PC-3 (cell line): ENCODE results near the gene SSH3. TPM values are rescaled to one million over a fixed set of nuclear protein-coding genes. Genes with fewer than 3 reads are reported as not detected.

ENCODE experiments used
- ATAC-seq: fragments of 200-7000 bp; cut with Tn5 transposase; 2 replicates; pipeline ENCODE4 v1.9.1; 2020; ENCODE audit warnings: mild to moderate bottlenecking, moderate library complexity
- BruUV-seq: library from RNA; stranded (reverse); fragments of 400-500 nt; replicated peaks from 2 replicates; lab custom pipeline; 2021; lab: Mats Ljungman, UMichigan
- CTCF ChIA-PET: fragments of 300-600 bp; sonication (Branson Sonifier 250); formaldehyde crosslinking; loops from one replicate; lab custom pipeline; 2022; ENCODE audit warnings: antibody characterized with exemption; lab: Charles Lee
- POLR2A ChIA-PET: fragments of 300-600 bp; sonication (Branson Sonifier 250); formaldehyde crosslinking; loops from one replicate; lab custom pipeline; 2022; ENCODE audit warnings: antibody characterized with exemption; ENCODE audit not compliant: unreplicated experiment; lab: Charles Lee
- DNase-seq: peaks from one replicate; pipeline ENCODE4 v3.0.0-alpha.2; 2015
- H2AFZ ChIP-seq: fragments of 300-600 bp; sonication (generic); 2 replicates; pipeline ENCODE4 v1.6.0; 2016; ENCODE audit warnings: antibody characterized with exemption, low read length
- H3F3A ChIP-seq: fragments of 300-600 bp; sonication (generic); one replicate; pipeline ENCODE4 v1.6.0; 2017; ENCODE audit warnings: antibody characterized with exemption, low read length, control low read depth, mild to moderate bottlenecking; ENCODE audit not compliant: unreplicated experiment
- H3K27ac ChIP-seq: fragments of 300-600 bp; sonication (generic); 2 replicates; pipeline ENCODE4 v1.5.1; 2016; ENCODE audit warnings: mild to moderate bottlenecking, low read length
- H3K27me3 ChIP-seq: fragments of 300-600 bp; sonication (generic); 2 replicates; pipeline ENCODE4 v1.6.1; 2016; ENCODE audit warnings: low read length, mixed read lengths
- H3K36me3 ChIP-seq: fragments of 300-600 bp; sonication (generic); 2 replicates; pipeline ENCODE4 v1.6.1; 2016; ENCODE audit warnings: low read depth, mixed run types, low read length, mixed read lengths
- H3K4me1 ChIP-seq: fragments of 300-600 bp; sonication (generic); 2 replicates; pipeline ENCODE4 v1.5.1; 2016; ENCODE audit warnings: low read length; ENCODE audit not compliant: insufficient read depth
- H3K4me2 ChIP-seq: fragments of 300-600 bp; sonication (generic); 2 replicates; pipeline ENCODE4 v1.6.0; 2016; ENCODE audit warnings: low read length
- H3K4me3 ChIP-seq: fragments of 300-600 bp; sonication (generic); 2 replicates; pipeline ENCODE4 v1.5.1; 2016; ENCODE audit warnings: mild to moderate bottlenecking, low read length, mixed read lengths
- H3K79me2 ChIP-seq: fragments of 300-600 bp; sonication (generic); 2 replicates; pipeline ENCODE4 v1.6.1; 2017; ENCODE audit warnings: low read length, mixed read lengths
- H3K9ac ChIP-seq: fragments of 300-600 bp; sonication (generic); 2 replicates; pipeline ENCODE4 v1.6.0; 2016; ENCODE audit warnings: mild to moderate bottlenecking, low read length
- H3K9me2 ChIP-seq: fragments of 300-600 bp; sonication (generic); replicated peaks from 2 replicates; pipeline ENCODE4 v1.6.1; 2016; ENCODE audit warnings: mixed run types, low read length, mixed read lengths
- H3K9me3 ChIP-seq: fragments of 300-600 bp; sonication (generic); 2 replicates; pipeline ENCODE4 v1.6.1; 2016; ENCODE audit warnings: low read length, mixed read lengths
- H4K20me1 ChIP-seq: fragments of 300-600 bp; sonication (generic); 2 replicates; pipeline ENCODE4 v1.6.1; 2016; ENCODE audit warnings: low read length, mixed read lengths
- CTCF ChIP-seq: fragments of 300-600 bp; sonication (generic); conservative IDR thresholded peaks from 2 replicates; pipeline ENCODE4 v1.5.1; 2017; ENCODE audit warnings: antibody characterized with exemption, low read depth, mild to moderate bottlenecking, low read length
- EZH2 ChIP-seq: fragments of 300-600 bp; sonication (generic); IDR thresholded peaks from one replicate; pipeline ENCODE4 v1.6.1; 2017; ENCODE audit warnings: antibody characterized with exemption, mild to moderate bottlenecking, low read length; ENCODE audit not compliant: unreplicated experiment
- EZH2phosphoT487 ChIP-seq: fragments of 300-600 bp; sonication (generic); IDR thresholded peaks from 2 replicates; pipeline ENCODE4 v1.6.1; 2018; ENCODE audit warnings: mild to moderate bottlenecking, antibody characterized with exemption, low read length, borderline replicate concordance
- intact Hi-C: fragments of 100-400 bp; cut with micrococcal nuclease; formaldehyde crosslinking; loops from 2 replicates; pipeline ENCODE4 v1.9.0; 2023
- total RNA-seq: library from RNA; depleted of rRNA; stranded (reverse); fragments of >200 nt; gene quantifications from 2 replicates; pipeline ENCODE4 v1.2.3, GENCODE V29; 2014

The SSH3 gene
- total RNA-seq, 1 experiment from 2014 or later: 35.1 TPM

GRCh38 chr11:67285541-67286498 is 17.5 kb upstream of the SSH3 start:
- H3K36me3 ChIP-seq: peaks cover 42% of the 10 kb centered on the region
- H3K79me2 ChIP-seq: peaks cover 14% of the 10 kb centered on the region
- ChIA-PET POLR2A (no interaction called here), CTCF (no interaction called here)
- H2AFZ ChIP-seq: no peak overlapping the region
- no peak overlapping the region for H3K4me3 ChIP-seq
- no peak overlapping the region for H3K27ac ChIP-seq
- H3K4me1 ChIP-seq: peaks cover 19% of the 10 kb centered on the region
- no peak overlapping the region for H3K9ac ChIP-seq
- no peaks in the 10 kb centered on the region for H3F3A ChIP-seq
- no peaks in the 10 kb centered on the region for H3K9me3 ChIP-seq
- no peaks in the 10 kb centered on the region for H4K20me1 ChIP-seq
- TSS peak; percentile 19 for BruUV-seq
- H3K9me2 ChIP-seq: no peaks in the 10 kb centered on the region
- H3K4me2 ChIP-seq: no peak overlapping the region
- ATAC-seq (no peak), DNase-seq (no peak)
- TF ChIP-seq CTCF (no peak), EZH2 (no peak), EZH2phosphoT487 (no peak)
- H3K27me3 ChIP-seq: no peaks in the 10 kb centered on the region
- intact Hi-C loops: no loop called here

GRCh38 chr11:67286621-67287333 is 16.6 kb upstream of the SSH3 start:
- peak overlapping the region; percentile 89; the same call in 1 of the 2 replicates for H3K27ac ChIP-seq
- intact Hi-C loops: no loop called here
- H3K9me3 ChIP-seq: no peaks in the 10 kb centered on the region
- no peaks in the 10 kb centered on the region for H3F3A ChIP-seq
- BruUV-seq: no TSS peak
- ChIA-PET POLR2A (no interaction called here), CTCF (no interaction called here)
- ATAC-seq (no peak), DNase-seq (no peak)
- no peak overlapping the region for H3K9ac ChIP-seq
- H2AFZ ChIP-seq: no peak overlapping the region
- no peak overlapping the region for H3K4me3 ChIP-seq
- no peaks in the 10 kb centered on the region for H3K9me2 ChIP-seq
- H3K36me3 ChIP-seq: peaks cover 40% of the 10 kb centered on the region
- H3K79me2 ChIP-seq: peaks cover 23% of the 10 kb centered on the region
- peaks cover 20% of the 10 kb centered on the region for H3K4me1 ChIP-seq
- no peaks in the 10 kb centered on the region for H4K20me1 ChIP-seq
- TF ChIP-seq EZH2phosphoT487: no peak
- no peak for TF ChIP-seq EZH2
- TF ChIP-seq CTCF: peak; percentile 40
- no peak overlapping the region for H3K4me2 ChIP-seq
- no peaks in the 10 kb centered on the region for H3K27me3 ChIP-seq
